ENCODE data around the gene CNTNAP5.

The CNTNAP5 gene

GRCh38 chr2:124320051-124320688 is 295.1 kb downstream of the CNTNAP5 start:
- H3K36me3 ChIP-seq (replicated peaks): no peaks in the 10 kb centered on the region
- in situ Hi-C loops (cut with HindIII; ENCODE audit: low pct_ligation_motif_present, low sequenced_read_pairs): no loop called here
- H3K27ac ChIP-seq: no peak overlapping the region
- no peak for DNase-seq
- no peak overlapping the region for H3K4me3 ChIP-seq (ENCODE audit: low read depth, low read length)
- no peaks in the 10 kb centered on the region for H3K27me3 ChIP-seq (replicated peaks)
- TF ChIP-seq CTCF (IDR thresholded peaks at IDR 0.05; ENCODE audit: low read depth, low read length, missing control alignments): no peak

GRCh38 chr2:124323321-124323720 is 298.2 kb downstream of the CNTNAP5 start:
- in situ Hi-C loops (cut with HindIII; ENCODE audit: low pct_ligation_motif_present, low sequenced_read_pairs): no loop called here
- H3K27ac ChIP-seq: no peak overlapping the region
- no peak for DNase-seq

DNA sequence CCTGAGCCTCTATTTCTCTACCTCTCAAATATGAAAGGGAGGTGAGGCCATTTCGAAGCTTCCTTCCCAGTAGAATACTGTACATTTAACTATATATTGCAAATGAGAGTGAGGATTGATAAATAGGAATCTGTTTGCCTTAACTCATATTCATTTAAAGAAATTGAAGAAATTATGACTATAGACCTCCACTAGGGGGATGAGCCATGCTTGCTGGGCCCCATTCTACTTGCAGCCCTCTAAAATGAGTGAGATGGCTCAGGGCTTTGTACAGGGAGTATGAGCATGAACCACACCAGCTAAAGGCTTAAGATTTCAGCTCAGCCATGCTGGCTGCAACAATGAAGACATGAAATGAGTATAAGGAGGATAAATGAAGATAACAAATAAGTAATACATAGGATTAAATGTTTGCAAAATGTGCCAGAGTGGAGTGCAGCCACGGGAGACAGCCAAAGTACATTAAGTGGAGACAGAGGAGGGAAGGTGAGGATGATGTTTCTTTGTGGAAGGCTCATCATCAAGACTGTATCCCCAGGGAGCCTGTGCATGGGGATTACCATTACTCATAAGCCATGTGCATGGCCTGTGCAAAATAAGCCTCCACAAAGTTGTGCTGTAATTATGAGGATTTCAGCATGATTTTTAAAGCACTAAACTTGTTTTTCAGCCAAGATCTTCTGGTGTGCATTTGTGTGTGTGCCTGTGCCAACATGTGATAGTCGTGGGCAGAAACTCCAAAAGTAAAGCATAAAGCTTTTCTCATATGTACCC is 300.8 kb downstream of the CNTNAP5 start:
- no peaks in the 10 kb centered on the region for H3K27me3 ChIP-seq (replicated peaks)
- TF ChIP-seq CTCF (IDR thresholded peaks at IDR 0.05; ENCODE audit: low read depth, low read length, missing control alignments): peak; percentile 30
- no peaks in the 10 kb centered on the region for H3K36me3 ChIP-seq (replicated peaks)
- H3K27ac ChIP-seq: no peak overlapping the region
- in situ Hi-C loops (cut with HindIII; ENCODE audit: low pct_ligation_motif_present, low sequenced_read_pairs): no loop called here
- no peak overlapping the region for H3K4me3 ChIP-seq (ENCODE audit: low read depth, low read length)
- DNase-seq: no peak

More at GRCh38 chr2:124323321-124323720, 298.2 kb downstream of the CNTNAP5 start:
- TF ChIP-seq CTCF (IDR thresholded peaks at IDR 0.05; ENCODE audit: low read depth, low read length, missing control alignments): no peak
- no peaks in the 10 kb centered on the region for H3K27me3 ChIP-seq (replicated peaks)
- H3K4me3 ChIP-seq (ENCODE audit: low read depth, low read length): no peak overlapping the region
- no peaks in the 10 kb centered on the region for H3K36me3 ChIP-seq (replicated peaks)

- Histone ChIP-seq H3K36me3 (replicated peaks) (no peaks in the 10 kb centered on the region), H3K27ac (no peak overlapping the region), H3K27me3 (replicated peaks) (no peaks in the 10 kb centered on the region), H3K4me3 (ENCODE audit: low read depth, low read length) (no peak overlapping the region)
- in situ Hi-C loops (cut with HindIII; ENCODE audit: low pct_ligation_motif_present, low sequenced_read_pairs): no loop called here
- no peak for TF ChIP-seq CTCF (IDR thresholded peaks at IDR 0.05; ENCODE audit: low read depth, low read length, missing control alignments)
- DNase-seq: no peak
Observed at GRCh38 chr2:124327303-124327702, 302.2 kb downstream of the CNTNAP5 start.

GRCh38 chr2:124328397-124328796 is 303.3 kb downstream of the CNTNAP5 start:
- TF ChIP-seq CTCF (IDR thresholded peaks at IDR 0.05; ENCODE audit: low read depth, low read length, missing control alignments): no peak
- H3K36me3 ChIP-seq (replicated peaks): no peaks in the 10 kb centered on the region
- no peaks in the 10 kb centered on the region for H3K27me3 ChIP-seq (replicated peaks)
- H3K4me3 ChIP-seq (ENCODE audit: low read depth, low read length): no peak overlapping the region
- no peak for DNase-seq
- in situ Hi-C loops (cut with HindIII; ENCODE audit: low pct_ligation_motif_present, low sequenced_read_pairs): no loop called here
- H3K27ac ChIP-seq: no peak overlapping the region

All from brain microvascular endothelial cell (primary cell).